HG03066 (cell line): ENCODE measurements around the gene EED.

Experiments
- ATAC-seq: cut with Tn5 transposase; IDR thresholded peaks from one replicate; pipeline ENCODE4 v1.9.1; 2021; ENCODE audit warnings: low read depth; ENCODE audit not compliant: unreplicated experiment

EED gene

DNA sequence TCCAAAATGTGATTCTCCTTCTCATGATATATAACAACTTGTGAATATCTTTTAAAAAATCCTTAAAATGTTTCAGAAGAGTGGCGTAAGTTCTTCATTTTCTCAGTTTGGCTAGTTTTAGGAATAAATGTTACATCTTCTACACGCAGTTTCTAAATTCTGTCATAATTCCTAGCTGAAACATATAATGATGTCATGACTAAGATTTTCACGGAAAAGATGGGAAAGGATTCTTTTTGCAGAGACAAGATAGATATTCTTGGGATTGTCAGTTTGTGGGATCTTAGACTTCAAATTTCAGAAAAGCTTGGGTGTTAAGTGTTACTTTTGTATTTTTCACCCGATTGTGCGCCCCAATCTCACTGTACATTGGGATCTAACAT is 1.7 kb downstream of the EED start:
- ATAC-seq, result no peak

DNA sequence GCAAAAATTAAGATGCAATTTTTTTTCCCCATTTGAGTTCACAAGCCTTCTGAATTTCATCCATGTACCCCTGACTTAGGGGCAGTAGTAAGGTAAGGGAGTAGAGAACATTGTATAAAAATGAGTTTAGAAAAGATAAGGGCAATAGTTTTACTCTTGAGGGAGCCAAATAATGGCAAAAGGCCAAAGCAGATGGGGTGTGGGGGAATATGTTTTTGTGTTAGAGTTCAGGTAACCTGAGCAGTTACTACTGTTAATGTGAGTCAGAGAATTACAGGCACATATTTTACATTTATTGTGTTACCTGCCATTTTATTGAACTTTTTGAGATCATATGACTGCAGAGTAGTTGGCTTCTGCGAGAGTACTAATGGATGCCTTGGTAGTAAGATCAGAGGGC is 3.1 kb downstream of the EED start:
- ATAC-seq, result no peak

GRCh38 chr11:86248609-86249008 is 4.1 kb downstream of the EED start:
- ATAC-seq, result no peak

- no peak for ATAC-seq
These were observed 5.0 kb downstream of the EED start for GRCh38 chr11:86249307-86250098.

DNA sequence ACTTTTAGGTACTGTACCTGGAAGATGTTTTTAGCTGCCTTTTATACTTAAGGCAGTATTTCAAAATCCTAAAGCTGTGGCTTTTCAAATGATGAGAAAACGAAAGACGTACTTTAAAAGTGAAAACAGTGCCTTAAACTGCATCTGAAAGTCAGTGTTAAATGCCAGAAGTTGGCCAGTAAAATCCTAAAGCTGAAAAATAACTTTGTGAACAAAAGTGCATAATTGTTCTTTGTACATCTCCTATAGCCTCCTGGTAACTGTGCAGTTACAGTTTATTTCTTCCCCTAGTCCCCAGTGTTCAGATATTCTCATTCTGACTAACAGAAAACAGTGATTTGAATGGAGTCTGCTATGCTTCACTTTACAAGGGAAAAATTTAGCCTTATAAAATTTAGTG is 6.8 kb downstream of the EED start:
- ATAC-seq, result no peak

DNA sequence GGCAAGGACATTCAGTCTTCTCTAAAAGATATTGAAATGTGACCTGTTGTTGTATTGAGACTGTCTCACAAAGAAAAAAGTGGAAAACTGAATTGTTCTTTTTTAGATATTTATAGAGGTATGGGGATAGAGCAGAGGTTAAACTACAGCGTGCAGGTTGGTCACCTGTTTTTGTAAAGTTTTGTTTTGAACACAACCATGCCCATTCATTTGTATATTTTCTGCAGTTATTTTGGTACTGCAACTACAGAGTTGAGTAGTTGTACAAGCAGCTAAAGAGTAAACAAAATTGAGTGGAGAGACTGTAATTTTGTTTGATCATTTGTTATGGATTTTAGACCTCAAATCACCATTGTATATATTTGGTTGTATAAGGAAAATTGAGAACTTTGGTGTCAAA is 11.3 kb downstream of the EED start:
- ATAC-seq, result peak; percentile 88

- ATAC-seq, result no peak
These were observed 12.1 kb downstream of the EED start for GRCh38 chr11:86256608-86257007.

- no peak for ATAC-seq
These were observed 12.9 kb downstream of the EED start for GRCh38 chr11:86257446-86257845.

DNA sequence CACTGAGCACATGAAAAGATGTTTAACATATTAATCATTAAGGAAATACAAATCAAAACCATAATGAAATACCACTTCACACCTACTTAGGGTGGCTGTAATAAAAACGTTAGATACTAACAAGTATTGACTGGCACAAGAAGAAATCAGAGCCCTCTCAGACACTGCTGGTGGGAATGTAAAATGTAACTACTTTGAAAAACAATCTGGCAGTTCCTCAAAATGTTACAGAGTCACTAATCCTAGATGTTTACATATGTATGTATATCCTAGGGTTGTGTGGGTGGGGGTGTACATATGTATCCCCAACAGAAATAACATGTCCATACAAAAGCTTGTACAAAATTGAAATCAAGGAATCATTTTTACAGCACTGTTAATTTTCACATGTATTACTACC is 15.2 kb downstream of the EED start:
- ATAC-seq, result no peak

GRCh38 chr11:86261328-86261727 is 16.8 kb downstream of the EED start:
- no peak for ATAC-seq

GRCh38 chr11:86262387-86262786 is 17.8 kb downstream of the EED start:
- no peak for ATAC-seq

- no peak for ATAC-seq
These were observed 20.1 kb downstream of the EED start for GRCh38 chr11:86264649-86265048.

- no peak for ATAC-seq
These were observed 20.6 kb downstream of the EED start for GRCh38 chr11:86265194-86265593.

GRCh38 chr11:86269645-86270044 is 25.1 kb downstream of the EED start:
- ATAC-seq, result no peak

- ATAC-seq, result no peak
These were observed 29.9 kb downstream of the EED start for GRCh38 chr11:86274503-86274902.

- no peak for ATAC-seq
These were observed 30.4 kb downstream of the EED start for GRCh38 chr11:86274999-86275398.

DNA sequence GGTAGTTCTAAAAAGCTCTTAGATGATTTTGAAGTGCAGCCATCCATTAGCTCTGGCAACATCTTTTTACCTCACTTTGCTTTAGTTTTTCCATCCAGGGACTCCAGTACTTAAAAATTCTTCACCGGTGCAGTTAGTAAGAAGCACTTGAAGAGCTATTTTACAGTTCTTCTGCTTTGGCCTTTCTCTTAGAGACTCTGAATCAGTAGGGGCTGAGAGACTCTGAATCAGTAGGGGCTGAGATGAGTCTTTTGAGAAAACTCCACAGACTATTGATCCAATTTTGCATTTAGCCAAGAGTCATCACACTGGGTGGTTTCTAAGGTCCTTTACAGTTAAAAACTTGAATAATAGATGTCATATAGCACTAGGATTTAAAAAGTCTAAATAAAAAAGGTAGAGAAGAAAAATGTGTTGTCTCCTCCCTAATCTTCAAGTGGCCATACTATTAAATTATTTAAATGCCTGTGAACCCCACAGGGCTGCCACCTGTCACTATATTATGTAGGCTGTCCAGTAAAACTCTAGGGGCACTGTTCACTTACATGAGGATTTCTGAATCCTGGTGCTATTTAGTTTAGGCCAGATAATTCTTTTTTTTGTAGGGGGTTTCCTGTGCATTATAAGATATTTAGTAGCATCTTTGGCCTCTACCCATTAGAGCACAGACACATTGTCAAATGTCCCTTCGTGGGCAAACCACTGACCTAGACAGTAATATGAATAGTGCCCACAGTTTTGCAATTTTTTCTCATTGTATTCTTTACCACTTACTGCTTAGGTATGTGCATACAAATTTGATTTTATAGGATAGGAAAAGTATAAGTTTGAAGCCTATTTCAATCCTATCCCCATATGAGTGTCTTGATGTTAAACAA is 31.2 kb downstream of the EED start:
- no peak for ATAC-seq

GRCh38 chr11:86277741-86278140 is 33.2 kb downstream of the EED start:
- ATAC-seq, result no peak

DNA sequence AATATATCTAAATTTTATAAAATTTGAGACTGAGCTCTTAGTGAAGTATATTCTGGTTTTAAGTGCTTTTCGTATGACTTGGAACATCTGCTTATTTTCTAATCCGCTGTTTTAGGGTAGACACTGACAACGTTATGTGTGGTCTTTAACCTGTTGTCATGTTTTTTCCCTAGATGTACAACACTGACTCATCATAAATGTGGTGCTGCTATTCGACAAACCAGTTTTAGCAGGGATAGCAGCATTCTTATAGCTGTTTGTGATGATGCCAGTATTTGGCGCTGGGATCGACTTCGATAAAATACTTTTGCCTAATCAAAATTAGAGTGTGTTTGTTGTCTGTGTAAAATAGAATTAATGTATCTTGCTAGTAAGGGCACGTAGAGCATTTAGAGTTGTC is 33.7 kb downstream of the EED start:
- no peak for ATAC-seq

- no peak for ATAC-seq
These were observed 35.2 kb downstream of the EED start for GRCh38 chr11:86279747-86280146.

DNA sequence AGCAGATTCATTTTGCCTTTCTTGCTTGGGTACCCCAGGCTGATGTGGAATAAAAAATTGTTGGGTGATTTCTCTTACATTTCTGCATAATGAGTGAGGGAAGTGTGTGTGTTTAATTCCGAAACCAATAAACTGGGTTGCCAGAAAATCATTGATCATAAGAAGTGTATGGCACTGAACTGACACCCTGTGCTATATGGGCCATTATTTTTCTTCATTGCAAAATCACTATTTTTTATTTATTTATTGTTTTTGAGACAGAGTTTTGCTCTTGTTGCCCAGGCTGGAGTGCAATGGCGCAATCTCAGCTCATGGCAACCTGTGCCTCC is 42.9 kb downstream of the EED start:
- ATAC-seq, result no peak
